ENCODE measurements around the gene C11orf21. TPM values are rescaled to one million over a fixed set of nuclear protein-coding genes. Genes with fewer than 3 reads are reported as not detected.
A peak's percentile ranks its signal among the peaks of the same experiment; 100 is the strongest.
"Not testable (repeated sequence)": the region's sequence is repeated elsewhere in the genome, so short reads cannot be mapped to it uniquely, and the experiment has no call there.

C11orf21 gene
- total RNA-seq, 2 experiments from 2014 or later: 66.4 to 81.0 TPM

DNA sequence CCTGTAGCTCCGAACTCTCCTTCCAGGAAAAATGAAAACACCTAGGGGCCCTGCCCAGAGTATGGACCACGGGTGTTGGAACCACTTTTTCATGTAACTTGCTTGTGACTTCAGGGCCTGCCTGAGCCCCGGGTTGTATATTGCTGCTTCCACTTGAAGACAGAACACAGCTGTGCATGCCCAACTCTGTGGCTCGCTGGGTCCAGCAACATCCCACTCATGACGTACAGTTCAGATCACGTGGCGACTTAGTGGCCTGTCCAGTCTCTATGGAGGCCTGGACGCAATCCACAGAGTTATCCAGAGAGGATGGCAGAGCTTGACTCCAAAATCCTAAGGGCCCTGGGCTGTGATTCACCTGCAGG is 6.8 kb downstream of the C11orf21 start:
- Mint-ChIP-seq H3K36me3 (ENCODE audit: low read depth) (peaks cover 26% of the 10 kb centered on the region), H3K9me3 (no peaks in the 10 kb centered on the region), H3K27ac (no peak overlapping the region), H3K4me1 (peaks cover 26% of the 10 kb centered on the region), H3K4me3 (no peak overlapping the region), H3K27me3 (no peaks in the 10 kb centered on the region)
- ChIA-PET CTCF (interaction anchor here (1.4 kb wide), 1 partner anchor 10 kb away, joined by 3 read pairs; no protein-coding TSS in a partner anchor), POLR2A (no interaction called here)
- no peak for DNase-seq

DNA sequence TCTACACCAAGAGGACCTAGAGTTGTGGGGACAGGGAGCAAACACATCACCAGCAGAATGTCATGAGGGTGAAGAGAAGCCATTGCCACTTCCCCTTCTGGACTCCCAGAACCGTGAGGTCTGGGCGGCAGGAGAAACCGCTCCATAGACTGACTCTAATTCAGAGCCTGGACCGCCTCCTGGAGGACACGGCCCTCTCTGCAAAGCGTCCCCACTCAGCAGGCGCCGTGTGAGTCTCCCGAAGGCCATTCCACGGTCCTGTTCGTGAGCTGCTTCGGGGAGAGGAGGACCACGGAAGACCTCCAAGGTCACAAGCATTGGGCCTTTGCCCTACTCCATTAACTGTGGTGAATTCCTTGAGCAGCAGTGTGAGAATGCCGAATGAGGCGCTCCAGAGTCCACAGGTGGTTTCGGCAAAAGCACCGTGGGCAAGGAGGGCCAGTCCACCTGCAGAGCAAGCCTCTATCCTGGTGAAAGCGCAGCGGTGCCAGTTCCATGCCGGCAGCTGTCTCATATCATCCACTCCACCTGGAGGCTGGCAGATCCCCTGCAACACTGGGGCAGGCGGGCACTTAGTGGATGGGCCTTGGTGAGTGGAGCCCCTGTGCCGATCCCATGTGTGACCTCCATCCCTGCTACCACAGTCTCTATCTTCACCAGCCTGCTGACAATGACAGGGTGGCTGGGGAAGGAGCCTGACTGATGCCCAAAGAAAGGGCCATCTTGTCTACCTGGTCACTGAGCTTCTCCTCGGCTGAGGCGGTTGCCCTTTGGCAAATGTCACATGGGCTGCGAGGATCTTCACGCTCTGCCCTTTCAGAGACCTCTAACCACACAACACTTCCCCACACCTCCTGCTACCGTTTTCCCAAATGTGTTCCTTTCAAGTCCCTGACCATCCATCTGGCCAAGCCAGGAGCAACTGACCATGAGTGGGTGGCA is 7.5 kb downstream of the C11orf21 start:
- Mint-ChIP-seq H3K27me3 (no peaks in the 10 kb centered on the region), H3K27ac (no peak overlapping the region), H3K36me3 (ENCODE audit: low read depth) (peaks cover 21% of the 10 kb centered on the region), H3K9me3 (no peaks in the 10 kb centered on the region), H3K4me1 (peaks cover 21% of the 10 kb centered on the region), H3K4me3 (no peak overlapping the region)
- POLR2A ChIA-PET: no interaction called here
- CTCF ChIA-PET: interaction anchor here (1.4 kb wide), 1 partner anchor 10 kb away, joined by 3 read pairs; no protein-coding TSS in a partner anchor
- DNase-seq: peak; percentile 5

DNA sequence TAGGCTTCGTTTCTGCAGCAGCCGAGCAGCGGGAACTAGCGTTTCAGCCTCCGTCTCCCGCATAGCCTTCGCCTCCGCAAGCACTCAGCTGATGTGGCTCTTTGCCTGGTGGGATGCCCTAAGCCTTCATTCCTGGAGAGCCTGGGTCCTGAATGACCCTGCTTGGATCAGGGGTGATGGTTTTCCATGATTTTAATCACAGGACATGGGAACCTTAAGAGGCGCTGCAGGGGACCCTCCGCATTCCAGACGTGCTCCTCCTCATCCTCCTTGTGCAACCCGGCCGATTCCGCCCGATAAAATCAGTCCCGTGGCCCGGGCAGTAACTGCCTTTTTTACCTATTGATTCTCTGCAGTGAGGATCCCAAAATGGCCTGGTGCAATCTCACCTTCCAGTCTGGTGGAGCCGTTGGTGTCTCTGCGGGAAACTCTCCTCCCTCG is 8.2 kb downstream of the C11orf21 start:
- H3K27me3 Mint-ChIP-seq: no peaks in the 10 kb centered on the region
- ChIA-PET POLR2A (no interaction called here), CTCF (no interaction called here)
- H3K9me3 Mint-ChIP-seq: no peaks in the 10 kb centered on the region
- peaks cover 17% of the 10 kb centered on the region for H3K36me3 Mint-ChIP-seq (ENCODE audit: low read depth)
- DNase-seq: no peak
- H3K4me1 Mint-ChIP-seq: peaks cover 18% of the 10 kb centered on the region
- H3K27ac Mint-ChIP-seq: no peak overlapping the region
- no peak overlapping the region for H3K4me3 Mint-ChIP-seq

DNA sequence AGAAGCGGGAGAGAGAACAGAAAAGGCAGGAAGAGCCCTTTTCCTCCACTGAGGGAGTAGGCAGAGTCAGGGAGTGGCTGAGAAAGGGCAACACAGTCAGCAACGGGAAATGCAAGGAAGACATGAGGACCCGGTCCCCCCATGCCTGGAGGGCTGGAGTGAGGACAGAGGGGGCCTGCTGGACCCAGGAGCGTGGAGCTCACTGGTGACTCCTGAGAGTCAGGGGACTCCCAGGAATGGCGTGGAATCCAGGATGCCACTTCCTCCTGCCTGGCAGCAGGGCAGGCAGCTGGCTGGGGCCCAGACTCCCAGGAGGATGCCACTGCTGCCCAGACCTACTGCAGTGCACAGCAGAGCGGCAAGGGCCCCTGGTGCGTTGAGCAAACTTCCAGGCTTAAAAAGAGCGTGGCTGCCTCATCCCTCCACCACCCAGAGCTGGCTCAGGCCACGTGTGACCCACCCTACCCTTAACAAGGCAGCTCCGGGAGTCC is 11.3 kb downstream of the C11orf21 start:
- no peaks in the 10 kb centered on the region for H3K9me3 Mint-ChIP-seq
- no peaks in the 10 kb centered on the region for H3K27me3 Mint-ChIP-seq
- H3K36me3 Mint-ChIP-seq (ENCODE audit: low read depth): no peaks in the 10 kb centered on the region
- ChIA-PET POLR2A (no interaction called here), CTCF (interaction anchor here (0.7 kb wide), 1 partner anchor 255 kb away, joined by 3 read pairs; no protein-coding TSS in a partner anchor)
- no peak for DNase-seq
- no peak overlapping the region for H3K27ac Mint-ChIP-seq
- no peak overlapping the region for H3K4me3 Mint-ChIP-seq
- H3K4me1 Mint-ChIP-seq: peaks cover 16% of the 10 kb centered on the region

DNA sequence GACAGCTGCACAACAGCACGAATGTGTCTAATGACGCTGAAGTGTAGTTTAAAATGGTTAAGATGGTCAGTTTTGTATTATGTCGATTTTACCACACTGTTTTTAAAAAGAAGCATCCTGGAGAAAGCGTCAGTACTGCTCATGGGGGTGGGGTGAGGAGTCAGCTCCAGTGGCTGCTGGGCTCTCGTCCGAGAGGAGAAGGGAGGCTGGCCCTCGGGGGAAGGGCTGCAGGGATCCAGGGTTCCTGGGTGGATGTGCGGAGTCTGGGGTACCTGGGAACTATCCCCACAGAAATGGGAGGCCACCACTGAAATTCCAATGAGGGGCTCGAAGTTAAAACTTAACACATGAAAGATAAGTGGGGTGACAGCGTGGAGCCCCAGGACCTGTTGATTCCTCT is 11.9 kb downstream of the C11orf21 start:
- H3K9me3 Mint-ChIP-seq: no peaks in the 10 kb centered on the region
- CTCF ChIA-PET: no interaction called here
- H3K36me3 Mint-ChIP-seq (ENCODE audit: low read depth): peaks cover 2% of the 10 kb centered on the region
- H3K27ac Mint-ChIP-seq: no peak overlapping the region
- no peak for DNase-seq
- peaks cover 12% of the 10 kb centered on the region for H3K4me1 Mint-ChIP-seq
- no peak overlapping the region for H3K4me3 Mint-ChIP-seq
- H3K27me3 Mint-ChIP-seq: peaks cover 2% of the 10 kb centered on the region
- POLR2A ChIA-PET: no interaction called here

- DNase-seq: peak; percentile 4
- Mint-ChIP-seq H3K4me3 (no peak overlapping the region), H3K9me3 (no peaks in the 10 kb centered on the region), H3K27me3 (peaks cover 6% of the 10 kb centered on the region), H3K36me3 (ENCODE audit: low read depth) (peaks cover 2% of the 10 kb centered on the region), H3K27ac (no peak overlapping the region), H3K4me1 (peaks cover 8% of the 10 kb centered on the region)
- CTCF ChIA-PET: no interaction called here
- POLR2A ChIA-PET: no interaction called here
Measured at GRCh38 chr11:2289350-2289749, 12.4 kb downstream of the C11orf21 start.

DNA sequence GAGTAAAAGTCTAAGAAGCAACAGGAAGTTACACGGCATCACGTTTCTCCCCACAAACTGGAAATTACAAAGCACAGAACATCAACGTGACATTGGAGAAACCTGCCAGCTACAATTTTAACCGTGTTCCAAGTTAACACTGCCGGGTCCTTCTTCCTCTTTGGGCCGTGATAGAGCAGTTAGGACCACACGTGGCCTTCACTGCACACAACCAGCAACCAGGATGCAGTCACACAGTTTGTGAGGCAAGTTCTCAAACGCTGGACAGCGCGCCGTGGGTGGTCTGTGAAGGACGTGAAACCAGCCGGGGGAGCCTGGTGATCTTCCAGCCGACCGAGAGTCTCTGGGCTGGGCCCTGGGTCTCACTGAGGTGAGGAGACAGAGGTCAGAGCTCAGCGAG is 14.6 kb downstream of the C11orf21 start:
- ChIA-PET CTCF (no interaction called here), POLR2A (no interaction called here)
- peaks cover 5% of the 10 kb centered on the region for H3K9me3 Mint-ChIP-seq

GRCh38 chr11:2286350-2286749 is 15.4 kb downstream of the C11orf21 start:
- CTCF ChIA-PET; DNase-seq; H3K27ac Mint-ChIP-seq; H3K9me3 Mint-ChIP-seq; H3K4me1 Mint-ChIP-seq; H3K4me3 Mint-ChIP-seq; POLR2A ChIA-PET; H3K36me3 Mint-ChIP-seq (ENCODE audit: low read depth): not testable (repeated sequence)
- peaks cover 17% of the 10 kb centered on the region for H3K27me3 Mint-ChIP-seq

More for the DNA sequence above, 14.6 kb downstream of the C11orf21 start:
- Mint-ChIP-seq H3K36me3 (ENCODE audit: low read depth) (peaks cover 2% of the 10 kb centered on the region), H3K4me3 (no peak overlapping the region), H3K27ac (no peak overlapping the region), H3K4me1 (peaks cover 8% of the 10 kb centered on the region), H3K27me3 (peaks cover 17% of the 10 kb centered on the region)
- DNase-seq: peak; percentile 5

DNA sequence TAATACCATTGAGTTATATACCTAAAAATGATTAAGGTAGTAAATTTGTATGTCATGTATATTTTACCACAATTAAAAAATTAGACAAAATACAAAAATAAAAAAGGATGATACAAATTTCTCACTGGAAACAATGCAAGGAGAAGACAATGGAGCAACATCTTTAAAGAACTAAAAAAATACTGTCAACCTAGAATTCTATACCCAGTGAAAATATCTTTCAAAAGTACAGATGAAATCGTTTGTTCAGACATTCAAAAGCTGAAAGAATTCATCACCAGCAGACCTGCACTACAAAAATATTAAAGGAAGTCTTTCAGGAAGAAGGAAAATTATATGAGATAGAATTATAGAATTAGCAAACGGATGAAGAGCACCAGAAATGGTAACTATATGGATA is 21.5 kb downstream of the C11orf21 start:
- POLR2A ChIA-PET: no interaction called here
- H3K27ac Mint-ChIP-seq: no peak overlapping the region
- H3K4me3 Mint-ChIP-seq: no peak overlapping the region
- CTCF ChIA-PET: interaction anchor here (0.7 kb wide), 1 partner anchor 179 kb away, joined by 3 read pairs; no protein-coding TSS in a partner anchor
- peaks cover 35% of the 10 kb centered on the region for H3K27me3 Mint-ChIP-seq
- peaks cover 9% of the 10 kb centered on the region for H3K9me3 Mint-ChIP-seq
- H3K4me1 Mint-ChIP-seq: peaks cover 7% of the 10 kb centered on the region
- no peak for DNase-seq
- H3K36me3 Mint-ChIP-seq (ENCODE audit: low read depth): peaks cover 8% of the 10 kb centered on the region

DNA sequence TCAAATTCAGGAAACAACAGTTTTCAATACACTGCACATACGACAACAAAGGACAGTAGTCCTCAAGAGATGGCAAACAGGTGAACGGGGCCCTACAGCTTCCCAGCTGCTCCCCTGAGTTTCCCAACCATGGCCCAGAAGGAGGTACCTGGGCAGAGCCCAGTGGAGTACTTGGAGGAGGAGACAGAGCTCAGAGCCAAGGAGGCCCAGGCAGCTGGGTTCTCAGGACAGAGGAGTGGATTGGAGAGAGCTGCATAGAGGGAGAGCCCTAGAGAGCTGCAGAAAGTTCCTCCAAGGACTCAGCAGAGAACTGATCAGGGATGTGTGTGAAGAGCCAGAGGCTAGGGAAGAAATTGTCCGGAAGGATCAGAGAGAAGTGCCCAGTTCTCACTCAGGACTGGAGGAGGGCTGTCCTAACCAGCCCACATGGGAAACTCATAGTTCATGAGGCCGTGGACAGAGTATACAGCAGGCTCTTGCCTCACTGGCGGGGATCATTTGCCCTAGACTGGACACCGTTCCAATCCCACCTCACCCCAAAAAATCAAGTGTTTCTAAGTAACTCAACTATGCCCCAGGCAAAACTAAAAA is 23.7 kb downstream of the C11orf21 start:
- Mint-ChIP-seq H3K36me3 (ENCODE audit: low read depth) (peaks cover 6% of the 10 kb centered on the region), H3K4me3 (no peak overlapping the region), H3K9me3 (peaks cover 9% of the 10 kb centered on the region), H3K27me3 (peaks cover 33% of the 10 kb centered on the region), H3K4me1 (peaks cover 7% of the 10 kb centered on the region), H3K27ac (no peak overlapping the region)
- POLR2A ChIA-PET: no interaction called here
- CTCF ChIA-PET: interaction anchor here (1.3 to 1.7 kb wide), 3 partner anchors 9 to 27 kb away, joined by 3 to 5 read pairs (median 5); no protein-coding TSS in a partner anchor
- no peak for DNase-seq

DNA sequence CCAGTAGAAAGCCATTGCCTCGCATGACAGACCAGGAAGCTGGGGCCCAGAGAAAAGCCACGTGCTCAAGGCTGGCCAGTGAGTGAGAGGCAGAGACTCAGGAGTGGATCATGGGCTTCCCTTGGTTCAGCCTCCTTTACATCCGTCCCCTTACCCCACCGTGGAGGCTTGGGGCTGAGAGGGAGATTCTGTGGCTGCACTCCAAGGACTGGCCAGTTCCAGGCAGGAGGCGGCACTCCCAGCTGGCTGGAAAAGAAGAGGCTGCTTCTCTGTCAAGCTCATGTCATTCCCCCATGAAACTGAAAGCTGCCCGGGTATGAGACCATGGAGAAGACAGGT is 24.7 kb downstream of the C11orf21 start:
- DNase-seq: no peak
- Mint-ChIP-seq H3K9me3 (peaks cover 4% of the 10 kb centered on the region), H3K27me3 (peaks cover 34% of the 10 kb centered on the region), H3K4me3 (no peak overlapping the region), H3K27ac (no peak overlapping the region), H3K36me3 (ENCODE audit: low read depth) (peaks cover 6% of the 10 kb centered on the region), H3K4me1 (peaks cover 7% of the 10 kb centered on the region)
- ChIA-PET POLR2A (no interaction called here), CTCF (interaction anchor here (1.0 to 1.6 kb wide), 2 partner anchors 22 to 28 kb away, joined by 3 to 5 read pairs; no protein-coding TSS in a partner anchor)

DNA sequence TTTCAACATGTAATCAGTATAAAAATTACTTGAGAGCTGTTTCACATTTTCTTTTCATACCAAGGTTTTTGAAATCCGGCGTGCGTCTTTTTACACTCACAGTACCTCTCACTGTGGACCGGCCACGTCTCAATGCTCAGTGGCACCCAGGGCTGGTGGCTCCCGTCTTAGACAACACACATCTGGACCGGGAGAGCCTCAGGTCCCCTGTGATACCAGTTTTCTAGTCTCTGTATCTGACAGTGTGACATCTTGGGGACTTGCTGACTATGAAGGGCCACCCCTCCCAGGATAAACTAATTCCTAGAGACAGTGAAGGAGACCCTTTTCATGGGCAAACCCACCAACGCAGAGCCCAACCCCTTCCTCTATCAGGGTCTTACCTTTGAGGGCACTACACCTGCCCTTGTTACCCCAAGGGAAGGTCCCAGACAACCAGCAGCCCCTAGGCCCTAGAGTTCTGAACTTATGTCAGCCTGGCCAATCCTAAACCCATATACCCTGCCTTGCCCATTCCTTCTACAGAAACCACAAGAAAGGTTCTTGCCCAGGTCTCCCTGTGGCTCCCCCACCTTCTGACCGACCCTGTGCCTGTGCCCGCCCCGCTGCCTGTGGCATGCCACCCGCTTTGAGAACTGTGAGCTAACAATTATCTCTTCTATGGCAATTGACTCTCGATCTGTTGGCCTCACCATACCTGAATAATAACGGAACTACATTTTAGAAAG is 25.3 kb downstream of the C11orf21 start:
- no peak overlapping the region for H3K4me3 Mint-ChIP-seq
- peaks cover 38% of the 10 kb centered on the region for H3K27me3 Mint-ChIP-seq
- POLR2A ChIA-PET: no interaction called here
- DNase-seq: no peak
- peaks cover 4% of the 10 kb centered on the region for H3K9me3 Mint-ChIP-seq
- CTCF ChIA-PET: interaction anchor here (1.0 to 1.7 kb wide), 3 partner anchors 22 to 144 kb away, joined by 3 to 5 read pairs (median 4); no protein-coding TSS in a partner anchor
- peaks cover 6% of the 10 kb centered on the region for H3K36me3 Mint-ChIP-seq (ENCODE audit: low read depth)
- peaks cover 9% of the 10 kb centered on the region for H3K4me1 Mint-ChIP-seq
- H3K27ac Mint-ChIP-seq: no peak overlapping the region

Data from activated CD4-positive, alpha-beta T cell treated with anti-CD3 and anti-CD28 coated beads, Interleukin-2, amount 10 ng/mL, durations not matched to agents 7 days and 5 days (primary cell).